ENCODE measurements around the gene MAN2B1. TPM values are rescaled to one million over a fixed set of nuclear protein-coding genes. Genes with fewer than 3 reads are reported as not detected.
A peak's percentile ranks its signal among the peaks of the same experiment; 100 is the strongest.

Gene MAN2B1
- total and polyA plus RNA-seq, 2 of the 13 experiments (the other 11 are each of a cell fraction or from before 2014, with no cell fraction given): 23.6 to 23.8 TPM

DNA sequence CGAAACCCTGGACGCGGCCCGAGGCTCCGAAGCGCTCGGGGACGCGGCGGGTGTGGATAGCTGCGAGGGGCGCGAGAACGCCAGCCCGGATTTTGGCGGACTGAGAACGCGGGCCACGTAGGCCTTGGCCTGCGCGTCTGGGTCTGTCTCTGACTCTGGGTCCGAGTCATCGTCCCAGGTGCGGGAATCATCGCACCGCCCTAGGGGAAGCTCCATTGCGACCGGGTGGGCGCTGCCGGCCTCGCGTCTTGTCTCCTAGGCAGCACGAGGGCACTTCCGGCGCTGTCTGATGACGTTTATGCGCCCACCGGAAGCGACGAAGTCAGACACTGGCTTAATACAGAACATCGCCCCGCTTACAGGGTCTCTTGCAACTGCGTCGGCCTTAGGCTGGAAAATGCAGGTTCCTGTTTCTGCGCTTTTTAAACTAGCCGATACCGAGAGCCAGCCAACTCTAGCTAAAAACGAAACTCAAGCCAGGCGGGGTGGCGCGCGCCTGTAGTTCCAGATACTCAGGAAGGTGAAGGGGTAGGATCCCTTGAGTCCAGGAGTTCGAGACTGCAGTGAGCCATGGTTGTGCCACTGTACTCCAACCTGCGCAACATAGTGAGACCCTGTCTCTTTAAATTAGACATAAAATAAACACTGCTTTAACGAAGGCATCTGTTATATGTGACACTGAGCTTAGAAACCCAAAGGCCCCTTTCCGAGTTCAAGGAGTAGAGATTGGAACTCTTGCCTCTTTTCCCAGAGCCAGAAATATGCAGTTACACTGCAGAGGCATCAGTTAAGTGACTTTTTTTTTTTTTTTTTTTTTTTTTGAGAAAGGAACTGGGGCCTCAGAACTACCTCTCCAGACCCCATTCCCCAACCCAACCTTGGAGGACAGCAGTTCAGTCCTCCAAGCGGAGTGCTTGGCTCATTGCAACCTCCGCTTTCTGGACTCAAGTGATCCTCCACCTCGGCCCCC lies 30.1 kb upstream of the MAN2B1 start, which contains the start of gene FBXW9 (continued):
- TF ChIP-seq, protein P1, sequence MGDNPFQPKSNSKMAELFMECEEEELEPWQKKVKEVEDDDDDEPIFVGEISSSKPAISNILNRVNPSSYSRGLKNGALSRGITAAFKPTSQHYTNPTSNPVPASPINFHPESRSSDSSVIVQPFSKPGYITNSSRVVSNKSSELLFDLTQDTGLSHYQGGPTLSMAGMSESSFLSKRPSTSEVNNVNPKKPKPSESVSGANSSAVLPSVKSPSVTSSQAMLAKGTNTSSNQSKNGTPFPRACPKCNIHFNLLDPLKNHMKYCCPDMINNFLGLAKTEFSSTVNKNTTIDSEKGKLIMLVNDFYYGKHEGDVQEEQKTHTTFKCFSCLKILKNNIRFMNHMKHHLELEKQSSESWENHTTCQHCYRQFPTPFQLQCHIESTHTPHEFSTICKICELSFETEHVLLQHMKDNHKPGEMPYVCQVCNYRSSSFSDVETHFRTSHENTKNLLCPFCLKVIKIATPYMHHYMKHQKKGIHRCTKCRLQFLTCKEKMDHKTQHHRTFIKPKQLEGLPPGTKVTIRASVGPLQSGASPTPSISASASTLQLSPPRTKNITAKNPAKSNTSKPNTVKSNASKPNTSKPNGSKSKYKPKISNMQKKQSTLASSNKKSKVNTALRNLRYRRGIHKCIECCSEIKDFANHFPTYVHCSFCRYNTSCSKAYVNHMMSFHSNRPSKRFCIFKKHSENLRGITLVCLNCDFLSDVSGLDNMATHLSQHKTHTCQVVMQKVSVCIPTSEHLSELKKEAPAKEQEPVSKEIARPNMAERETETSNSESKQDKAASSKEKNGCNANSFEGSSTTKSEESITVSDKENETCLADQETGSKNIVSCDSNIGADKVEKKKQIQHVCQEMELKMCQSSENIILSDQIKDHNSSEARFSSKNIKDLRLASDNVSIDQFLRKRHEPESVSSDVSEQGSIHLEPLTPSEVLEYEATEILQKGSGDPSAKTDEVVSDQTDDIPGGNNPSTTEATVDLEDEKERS (CRISPR knock-in tag; IDR thresholded peaks at IDR 0.05): no peak
- TF ChIP-seq DMAP1 (CRISPR knock-in tag; IDR thresholded peaks at IDR 0.05) (peak; percentile 69; the same call in 1 of the 2 replicates), RBM39 (IDR thresholded peaks at IDR 0.05; ENCODE audit: low read depth, low read length, poor library complexity, severe bottlenecking) (no peak), NR0B2 (CRISPR knock-in tag; IDR thresholded peaks at IDR 0.05) (peak; percentile 91; the same call in 1 of the 2 replicates), ZNF839 (CRISPR knock-in tag; IDR thresholded peaks at IDR 0.05; ENCODE audit: borderline replicate concordance) (0 out of 2 replicates have a peak, but pooled peaks have one; percentile 38), ZNF7 (CRISPR knock-in tag; IDR thresholded peaks at IDR 0.05) (no peak), TAF1 (CRISPR knock-in tag; IDR thresholded peaks at IDR 0.05) (peak; percentile 70), AGO1 (IDR thresholded peaks at IDR 0.05; ENCODE audit: low read depth, low read length, poor library complexity, severe bottlenecking) (peak; percentile 86), TBX2 (CRISPR knock-in tag; IDR thresholded peaks at IDR 0.05; ENCODE audit: borderline replicate concordance) (peak; percentile 61; the same call in 1 of the 2 replicates), HNRNPH1 (optimal IDR thresholded peaks at IDR 0.05; ENCODE audit: low read depth, low read length) (no peak), ZNF180 (CRISPR knock-in tag; IDR thresholded peaks at IDR 0.05; ENCODE audit: borderline replicate concordance, low read depth) (peak; percentile 66; the same call in 1 of the 2 replicates), ZNF20 (CRISPR knock-in tag; IDR thresholded peaks at IDR 0.05) (no peak), ZBTB37 (CRISPR knock-in tag; IDR thresholded peaks at IDR 0.05) (no peak), HMGA1 (CRISPR knock-in tag; conservative IDR thresholded peaks at IDR 0.05) (no peak), RBM22 (optimal IDR thresholded peaks at IDR 0.05; ENCODE audit: low read length) (peak; percentile 99), CHCHD3 (CRISPR knock-in tag; IDR thresholded peaks at IDR 0.05) (no peak), NONO (IDR thresholded peaks at IDR 0.05) (no peak), NONO (CRISPR knock-in tag; conservative IDR thresholded peaks at IDR 0.05) (peak; percentile 60), ZNF256 (CRISPR knock-in tag; conservative IDR thresholded peaks at IDR 0.05) (no peak), ZNF556 (CRISPR knock-in tag; IDR thresholded peaks at IDR 0.05; ENCODE audit: borderline replicate concordance) (peak; percentile 69; the same call in 1 of the 2 replicates), ZNF891 (CRISPR knock-in tag; IDR thresholded peaks at IDR 0.05) (peak; percentile 78; the same call in 1 of the 2 replicates), GATAD1 (CRISPR knock-in tag; IDR thresholded peaks at IDR 0.05) (peak; percentile 100)
- TF ChIP-seq, protein P2, sequence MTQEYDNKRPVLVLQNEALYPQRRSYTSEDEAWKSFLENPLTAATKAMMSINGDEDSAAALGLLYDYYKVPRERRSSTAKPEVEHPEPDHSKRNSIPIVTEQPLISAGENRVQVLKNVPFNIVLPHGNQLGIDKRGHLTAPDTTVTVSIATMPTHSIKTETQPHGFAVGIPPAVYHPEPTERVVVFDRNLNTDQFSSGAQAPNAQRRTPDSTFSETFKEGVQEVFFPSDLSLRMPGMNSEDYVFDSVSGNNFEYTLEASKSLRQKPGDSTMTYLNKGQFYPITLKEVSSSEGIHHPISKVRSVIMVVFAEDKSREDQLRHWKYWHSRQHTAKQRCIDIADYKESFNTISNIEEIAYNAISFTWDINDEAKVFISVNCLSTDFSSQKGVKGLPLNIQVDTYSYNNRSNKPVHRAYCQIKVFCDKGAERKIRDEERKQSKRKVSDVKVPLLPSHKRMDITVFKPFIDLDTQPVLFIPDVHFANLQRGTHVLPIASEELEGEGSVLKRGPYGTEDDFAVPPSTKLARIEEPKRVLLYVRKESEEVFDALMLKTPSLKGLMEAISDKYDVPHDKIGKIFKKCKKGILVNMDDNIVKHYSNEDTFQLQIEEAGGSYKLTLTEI (CRISPR knock-in tag; conservative IDR thresholded peaks at IDR 0.05): no peak

Data from HepG2 (cell line).